WTC11 (cell line): ENCODE data around the gene KRT83. TPM values are rescaled to one million over a fixed set of nuclear protein-coding genes. Genes with fewer than 3 reads are reported as not detected.

Experiments
- ATAC-seq: fragments of 200-7000 bp; cut with Tn5 transposase; 2 replicates; pipeline ENCODE4 v1.10.0; 2021; ENCODE audit warnings: mild to moderate bottlenecking, moderate library complexity
- CTCF ChIA-PET: fragments of 300-600 bp; sonication (Branson Sonifier 250); formaldehyde crosslinking; loops from one replicate; lab custom pipeline; 2021; ENCODE audit warnings: antibody characterized with exemption; lab: Charles Lee
- POLR2A ChIA-PET: fragments of 350-600 bp; sonication (Branson Sonifier 250); formaldehyde crosslinking; loops from one replicate; lab custom pipeline; 2021; ENCODE audit warnings: antibody characterized with exemption; lab: Charles Lee
- DNase-seq: peaks from one replicate; pipeline ENCODE4 v3.0.0; 2021; ENCODE audit warnings: low spot score
- H3K27ac Mint-ChIP-seq: 2 replicates; pipeline ENCODE4 v1.8.0; 2021; ENCODE audit warnings: mixed read lengths
- H3K27me3 Mint-ChIP-seq: 2 replicates; pipeline ENCODE4 v1.8.0; 2021; ENCODE audit warnings: low read depth, mild to moderate bottlenecking, moderate library complexity, mixed read lengths
- H3K36me3 Mint-ChIP-seq: 2 replicates; pipeline ENCODE4 v1.8.0; 2021; ENCODE audit warnings: mixed read lengths
- H3K4me1 Mint-ChIP-seq: 2 replicates; pipeline ENCODE4 v1.8.0; 2022; ENCODE audit warnings: mixed read lengths
- H3K4me3 Mint-ChIP-seq: 2 replicates; pipeline ENCODE4 v1.8.0; 2021; ENCODE audit warnings: mild to moderate bottlenecking, moderate library complexity, mixed read lengths
- H3K9me3 Mint-ChIP-seq: 2 replicates; pipeline ENCODE4 v1.8.0; 2021; ENCODE audit warnings: mixed read lengths
- AR ChIP-seq: fragments of 250-450 bp; sonication (Bioruptor Pico); IDR thresholded peaks from 2 replicates; pipeline ENCODE4 v1.9.0; 2021; ENCODE audit warnings: mild to moderate bottlenecking
- CBFB ChIP-seq: sonication (generic); formaldehyde crosslinking; IDR thresholded peaks from 2 replicates; pipeline ENCODE4 v1.8.1; 2022; ENCODE audit warnings: mild to moderate bottlenecking, low read depth, missing genetic modification reagents
- FOXJ3 ChIP-seq: sonication (generic); formaldehyde crosslinking; IDR thresholded peaks from 2 replicates; pipeline ENCODE4 v1.9.0; 2021; ENCODE audit warnings: missing genetic modification reagents, mild to moderate bottlenecking, borderline replicate concordance
- GRHL2 ChIP-seq: fragments of 250-450 bp; sonication (Bioruptor Pico); IDR thresholded peaks from 2 replicates; pipeline ENCODE4 v1.8.0; 2022; ENCODE audit warnings: mild to moderate bottlenecking, moderate library complexity; ENCODE audit not compliant: insufficient replicate concordance, severe bottlenecking
- MYBL2 ChIP-seq: sonication (generic); formaldehyde crosslinking; IDR thresholded peaks from 2 replicates; pipeline ENCODE4 v1.8.1; 2023; ENCODE audit warnings: mild to moderate bottlenecking, moderate library complexity, missing genetic modification reagents
- NFATC4 ChIP-seq: fragments of 250-450 bp; sonication (Bioruptor Pico); IDR thresholded peaks from 2 replicates; pipeline ENCODE4 v1.9.0; 2021; ENCODE audit warnings: mild to moderate bottlenecking
- RORB ChIP-seq: fragments of 250-450 bp; sonication (Bioruptor Pico); IDR thresholded peaks from 2 replicates; pipeline ENCODE4 v1.9.0; 2021; ENCODE audit warnings: mild to moderate bottlenecking
- SOX15 ChIP-seq: fragments of 250-450 bp; sonication (Bioruptor Pico); IDR thresholded peaks from 2 replicates; pipeline ENCODE4 v1.9.0; 2021; ENCODE audit warnings: mild to moderate bottlenecking
- ZNF281 ChIP-seq: sonication (generic); formaldehyde crosslinking; IDR thresholded peaks from 2 replicates; pipeline ENCODE4 v1.8.0; 2023; ENCODE audit warnings: mild to moderate bottlenecking, missing genetic modification reagents
- total RNA-seq: library from RNA; stranded (reverse); gene quantifications from 3 replicates; pipeline ENCODE4 v1.2.3, GENCODE V29; 2021
- TF ChIP-seq, protein P1 (sequence below): fragments of 250-450 bp; sonication (Bioruptor Pico); IDR thresholded peaks from 2 replicates; pipeline ENCODE4 v1.9.0; 2021; ENCODE audit warnings: mild to moderate bottlenecking, borderline replicate concordance
- TF ChIP-seq, protein P2 (sequence below): sonication (generic); formaldehyde crosslinking; IDR thresholded peaks from 2 replicates; pipeline ENCODE4 v1.8.1; 2022; ENCODE audit warnings: missing genetic modification reagents, borderline replicate concordance
- TF ChIP-seq, protein P3 (sequence below): sonication (generic); formaldehyde crosslinking; IDR thresholded peaks from 2 replicates; pipeline ENCODE4 v1.8.1; 2023; ENCODE audit warnings: mild to moderate bottlenecking, missing genetic modification reagents, borderline replicate concordance

The KRT83 gene
- total RNA-seq, 1 experiment from 2014 or later: not detected

DNA sequence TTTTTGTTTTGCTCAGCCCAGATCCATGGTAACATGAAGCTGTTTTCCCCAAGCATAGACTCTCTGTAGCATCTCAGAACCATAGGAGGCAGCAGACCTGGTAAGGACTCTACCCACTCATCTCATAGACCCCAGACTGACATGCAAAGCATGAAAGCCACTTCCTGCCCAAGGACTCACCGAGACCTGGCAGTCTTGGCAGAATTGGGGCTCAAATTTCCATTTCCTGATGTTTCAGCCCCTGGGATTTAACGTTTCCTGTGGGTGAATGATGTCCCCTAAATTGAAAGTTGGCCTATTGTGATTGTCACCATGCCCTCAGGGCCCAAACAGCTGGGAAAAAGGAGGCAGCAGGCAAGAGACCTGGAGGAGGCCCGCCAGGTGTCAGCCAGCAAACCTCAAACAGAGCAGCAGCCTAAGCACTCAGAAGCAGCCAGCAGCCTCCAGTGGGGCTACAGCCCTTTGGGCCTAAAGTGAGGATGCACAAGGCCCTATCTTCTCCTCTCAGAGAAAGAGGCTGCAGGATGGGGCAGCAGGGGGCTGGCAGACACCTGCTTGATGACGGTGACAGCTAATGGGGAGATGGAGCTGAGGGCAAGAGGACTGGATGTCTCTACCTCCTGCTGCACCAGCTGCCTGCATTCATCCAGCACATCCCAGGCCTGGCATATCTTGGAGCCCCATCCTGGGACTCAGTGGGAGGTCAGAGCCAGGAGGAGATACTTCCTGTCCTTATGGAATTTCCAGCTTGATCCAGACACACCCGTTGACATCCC is 37.6 kb upstream of the KRT83 start (continued):
- TF ChIP-seq MYBL2 (no peak), NFATC4 (CRISPR knock-in tag) (no peak), ZNF281 (no peak), AR (no peak)
- TF ChIP-seq, protein P1, sequence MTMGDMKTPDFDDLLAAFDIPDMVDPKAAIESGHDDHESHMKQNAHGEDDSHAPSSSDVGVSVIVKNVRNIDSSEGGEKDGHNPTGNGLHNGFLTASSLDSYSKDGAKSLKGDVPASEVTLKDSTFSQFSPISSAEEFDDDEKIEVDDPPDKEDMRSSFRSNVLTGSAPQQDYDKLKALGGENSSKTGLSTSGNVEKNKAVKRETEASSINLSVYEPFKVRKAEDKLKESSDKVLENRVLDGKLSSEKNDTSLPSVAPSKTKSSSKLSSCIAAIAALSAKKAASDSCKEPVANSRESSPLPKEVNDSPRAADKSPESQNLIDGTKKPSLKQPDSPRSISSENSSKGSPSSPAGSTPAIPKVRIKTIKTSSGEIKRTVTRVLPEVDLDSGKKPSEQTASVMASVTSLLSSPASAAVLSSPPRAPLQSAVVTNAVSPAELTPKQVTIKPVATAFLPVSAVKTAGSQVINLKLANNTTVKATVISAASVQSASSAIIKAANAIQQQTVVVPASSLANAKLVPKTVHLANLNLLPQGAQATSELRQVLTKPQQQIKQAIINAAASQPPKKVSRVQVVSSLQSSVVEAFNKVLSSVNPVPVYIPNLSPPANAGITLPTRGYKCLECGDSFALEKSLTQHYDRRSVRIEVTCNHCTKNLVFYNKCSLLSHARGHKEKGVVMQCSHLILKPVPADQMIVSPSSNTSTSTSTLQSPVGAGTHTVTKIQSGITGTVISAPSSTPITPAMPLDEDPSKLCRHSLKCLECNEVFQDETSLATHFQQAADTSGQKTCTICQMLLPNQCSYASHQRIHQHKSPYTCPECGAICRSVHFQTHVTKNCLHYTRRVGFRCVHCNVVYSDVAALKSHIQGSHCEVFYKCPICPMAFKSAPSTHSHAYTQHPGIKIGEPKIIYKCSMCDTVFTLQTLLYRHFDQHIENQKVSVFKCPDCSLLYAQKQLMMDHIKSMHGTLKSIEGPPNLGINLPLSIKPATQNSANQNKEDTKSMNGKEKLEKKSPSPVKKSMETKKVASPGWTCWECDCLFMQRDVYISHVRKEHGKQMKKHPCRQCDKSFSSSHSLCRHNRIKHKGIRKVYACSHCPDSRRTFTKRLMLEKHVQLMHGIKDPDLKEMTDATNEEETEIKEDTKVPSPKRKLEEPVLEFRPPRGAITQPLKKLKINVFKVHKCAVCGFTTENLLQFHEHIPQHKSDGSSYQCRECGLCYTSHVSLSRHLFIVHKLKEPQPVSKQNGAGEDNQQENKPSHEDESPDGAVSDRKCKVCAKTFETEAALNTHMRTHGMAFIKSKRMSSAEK (CRISPR knock-in tag): no peak
- TF ChIP-seq, all 79 proteins: peak for 0

- H3K36me3 Mint-ChIP-seq: no peaks in the 10 kb centered on the region
- no peak overlapping the region for H3K4me3 Mint-ChIP-seq
- H3K9me3 Mint-ChIP-seq: no peaks in the 10 kb centered on the region
- ChIA-PET CTCF (interaction anchor here (2.2 kb wide), 1 partner anchor 30 kb away, joined by 7 read pairs; no protein-coding TSS in a partner anchor), POLR2A (interaction anchor here (0.6 kb wide), 1 partner anchor 218 kb away, joined by 3 read pairs; no protein-coding TSS in a partner anchor)
- ATAC-seq (no peak), DNase-seq (no peak)
- peaks cover 18% of the 10 kb centered on the region; the same call in 1 of the 2 replicates for H3K4me1 Mint-ChIP-seq
- no peak overlapping the region for H3K27ac Mint-ChIP-seq
- H3K27me3 Mint-ChIP-seq: no peaks in the 10 kb centered on the region
- no peak for TF ChIP-seq SOX15
- TF ChIP-seq, protein P2, sequence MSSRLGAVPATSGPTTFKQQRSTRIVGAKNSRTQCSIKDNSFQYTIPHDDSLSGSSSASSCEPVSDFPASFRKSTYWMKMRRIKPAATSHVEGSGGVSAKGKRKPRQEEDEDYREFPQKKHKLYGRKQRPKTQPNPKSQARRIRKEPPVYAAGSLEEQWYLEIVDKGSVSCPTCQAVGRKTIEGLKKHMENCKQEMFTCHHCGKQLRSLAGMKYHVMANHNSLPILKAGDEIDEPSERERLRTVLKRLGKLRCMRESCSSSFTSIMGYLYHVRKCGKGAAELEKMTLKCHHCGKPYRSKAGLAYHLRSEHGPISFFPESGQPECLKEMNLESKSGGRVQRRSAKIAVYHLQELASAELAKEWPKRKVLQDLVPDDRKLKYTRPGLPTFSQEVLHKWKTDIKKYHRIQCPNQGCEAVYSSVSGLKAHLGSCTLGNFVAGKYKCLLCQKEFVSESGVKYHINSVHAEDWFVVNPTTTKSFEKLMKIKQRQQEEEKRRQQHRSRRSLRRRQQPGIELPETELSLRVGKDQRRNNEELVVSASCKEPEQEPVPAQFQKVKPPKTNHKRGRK (CRISPR knock-in tag): no peak
- no peak for TF ChIP-seq CBFB (CRISPR knock-in tag)
- no peak for TF ChIP-seq RORB
- TF ChIP-seq, protein P3, sequence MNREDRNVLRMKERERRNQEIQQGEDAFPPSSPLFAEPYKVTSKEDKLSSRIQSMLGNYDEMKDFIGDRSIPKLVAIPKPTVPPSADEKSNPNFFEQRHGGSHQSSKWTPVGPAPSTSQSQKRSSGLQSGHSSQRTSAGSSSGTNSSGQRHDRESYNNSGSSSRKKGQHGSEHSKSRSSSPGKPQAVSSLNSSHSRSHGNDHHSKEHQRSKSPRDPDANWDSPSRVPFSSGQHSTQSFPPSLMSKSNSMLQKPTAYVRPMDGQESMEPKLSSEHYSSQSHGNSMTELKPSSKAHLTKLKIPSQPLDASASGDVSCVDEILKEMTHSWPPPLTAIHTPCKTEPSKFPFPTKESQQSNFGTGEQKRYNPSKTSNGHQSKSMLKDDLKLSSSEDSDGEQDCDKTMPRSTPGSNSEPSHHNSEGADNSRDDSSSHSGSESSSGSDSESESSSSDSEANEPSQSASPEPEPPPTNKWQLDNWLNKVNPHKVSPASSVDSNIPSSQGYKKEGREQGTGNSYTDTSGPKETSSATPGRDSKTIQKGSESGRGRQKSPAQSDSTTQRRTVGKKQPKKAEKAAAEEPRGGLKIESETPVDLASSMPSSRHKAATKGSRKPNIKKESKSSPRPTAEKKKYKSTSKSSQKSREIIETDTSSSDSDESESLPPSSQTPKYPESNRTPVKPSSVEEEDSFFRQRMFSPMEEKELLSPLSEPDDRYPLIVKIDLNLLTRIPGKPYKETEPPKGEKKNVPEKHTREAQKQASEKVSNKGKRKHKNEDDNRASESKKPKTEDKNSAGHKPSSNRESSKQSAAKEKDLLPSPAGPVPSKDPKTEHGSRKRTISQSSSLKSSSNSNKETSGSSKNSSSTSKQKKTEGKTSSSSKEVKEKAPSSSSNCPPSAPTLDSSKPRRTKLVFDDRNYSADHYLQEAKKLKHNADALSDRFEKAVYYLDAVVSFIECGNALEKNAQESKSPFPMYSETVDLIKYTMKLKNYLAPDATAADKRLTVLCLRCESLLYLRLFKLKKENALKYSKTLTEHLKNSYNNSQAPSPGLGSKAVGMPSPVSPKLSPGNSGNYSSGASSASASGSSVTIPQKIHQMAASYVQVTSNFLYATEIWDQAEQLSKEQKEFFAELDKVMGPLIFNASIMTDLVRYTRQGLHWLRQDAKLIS (CRISPR knock-in tag): no peak
- TF ChIP-seq FOXJ3 (CRISPR knock-in tag): no peak
- TF ChIP-seq GRHL2: no peak
Observed at GRCh38 chr12:52356762-52357580, 35.8 kb upstream of the KRT83 start.
